Ascending aorta (tissue), 2 donors: ENCODE measurements around the gene BYSL. TPM values are rescaled to one million over a fixed set of nuclear protein-coding genes. Genes with fewer than 3 reads are reported as not detected.
A peak's percentile ranks its signal among the peaks of the same experiment; 100 is the strongest.

Source experiments
- DNase-seq, 2 donors: peaks; one replicate each; pipeline ENCODE4 v3.0.0-alpha.2; 2019; ENCODE audit warnings: low spot score in 2 of 2
- H3K27ac ChIP-seq, 2 donors: fragments of 200-600 bp; sonication (generic); one replicate each; pipeline ENCODE4 v1.5.1; 2016 to 2017; ENCODE audit warnings: mild to moderate bottlenecking in 1 of 2
- H3K27me3 ChIP-seq: fragments of 200-600 bp; sonication (generic); one replicate; pipeline ENCODE4 v1.5.1; 2017
- H3K36me3 ChIP-seq, 2 donors: fragments of 200-600 bp; sonication (generic); one replicate each; pipeline ENCODE4 v1.5.1; 2016
- H3K4me1 ChIP-seq, 2 donors: fragments of 200-600 bp; sonication (generic); one replicate each; pipeline ENCODE4 v1.5.1; 2016 to 2017; ENCODE audit warnings: mild to moderate bottlenecking in 1 of 2
- H3K4me3 ChIP-seq, 2 donors: fragments of 200-600 bp; sonication (generic); one replicate each; pipeline ENCODE4 v1.5.1; 2016 to 2017; ENCODE audit warnings: mild to moderate bottlenecking in 1 of 2
- H3K9me3 ChIP-seq, 2 donors: fragments of 200-600 bp; sonication (generic); one replicate each; pipeline ENCODE4 v1.5.1; 2016
- CTCF ChIP-seq, 3 experiments: fragments of 200-600 bp in 2 of 3; fragments of 450-650 bp in 1 of 3; sonication (generic) in 2 of 3; IDR thresholded peaks; one replicate each; pipeline ENCODE4 v1.5.1; 2016 to 2019; ENCODE audit warnings: antibody characterized with exemption in 3 of 3, mild to moderate bottlenecking in 1 of 3, moderate library complexity in 1 of 3
- intact Hi-C: fragments of 100-400 bp; cut with DNase I; formaldehyde crosslinking; loops from one replicate; pipeline ENCODE4 v1.15.1; 2023
- total RNA-seq: library from RNA; depleted of rRNA; stranded (reverse); fragments of >200 nt; gene quantifications from one replicate; pipeline ENCODE4 v1.1.0, GENCODE V29; 2016

BYSL gene
- total RNA-seq, 1 donor from 2014 or later: 1.6 TPM

- Histone ChIP-seq H3K27me3 (no peaks in the 10 kb centered on the region), H3K4me3 (peak overlapping the region; percentile 92 to 97), H3K4me1 (peaks cover 8 to 19% of the 10 kb centered on the region in 2 donors), H3K27ac (peak overlapping the region; percentile 98 to 99), H3K9me3 (no peaks in the 10 kb centered on the region), H3K36me3 (peaks cover 0 to 1% of the 10 kb centered on the region in 2 donors)
- intact Hi-C loops: loop anchor here (1.0 to 10.0 kb wide), 6 partner anchors 20 to 1593 kb away; partner anchors contain the start of genes CCND3, LRRC73, MRPS10 and POLR1C
- DNase-seq: no peak
- no peak for TF ChIP-seq CTCF (IDR thresholded peaks at IDR 0.05)
Measured at GRCh38 chr6:41921712-41921998, 356 bp downstream of the BYSL start.

GRCh38 chr6:41922154-41922553 lies 855 bp downstream of the BYSL start:
- H3K4me1 ChIP-seq: peaks cover 8 to 19% of the 10 kb centered on the region in 2 donors
- intact Hi-C loops: loop anchor here (10.0 kb wide), 1 partner anchor 1593 kb away; the partner anchor contains the start of genes LRRC73, POLR1C and YIPF3

GRCh38 chr6:41927253-41927652 lies 6.0 kb downstream of the BYSL start:
- DNase-seq: no peak
- H3K4me3 ChIP-seq: no peak overlapping the region
- H3K4me1 ChIP-seq: peaks cover 0 to 4% of the 10 kb centered on the region in 2 donors
- peaks cover 47 to 53% of the 10 kb centered on the region in 2 donors for H3K36me3 ChIP-seq
- no peaks in the 10 kb centered on the region for H3K9me3 ChIP-seq
- intact Hi-C loops: loop anchor here (10.0 kb wide), 1 partner anchor 1588 kb away; the partner anchor contains the start of genes LRRC73, POLR1C and YIPF3
- H3K27me3 ChIP-seq: no peaks in the 10 kb centered on the region
- TF ChIP-seq CTCF (IDR thresholded peaks at IDR 0.05): no peak
- no peak overlapping the region for H3K27ac ChIP-seq

More at GRCh38 chr6:41922154-41922553, 855 bp downstream of the BYSL start:
- no peak for DNase-seq
- Histone ChIP-seq H3K9me3 (no peaks in the 10 kb centered on the region), H3K27me3 (no peaks in the 10 kb centered on the region), H3K27ac (no peak overlapping the region), H3K36me3 (peaks cover 2 to 3% of the 10 kb centered on the region in 2 donors), H3K4me3 (peak overlapping the region; percentile 92 to 97)
- TF ChIP-seq CTCF (IDR thresholded peaks at IDR 0.05): no peak

- Histone ChIP-seq H3K36me3 (peaks cover 67 to 75% of the 10 kb centered on the region in 2 donors), H3K27me3 (no peaks in the 10 kb centered on the region), H3K27ac (no peak overlapping the region), H3K4me3 (no peak overlapping the region), H3K9me3 (no peaks in the 10 kb centered on the region), H3K4me1 (no peaks in the 10 kb centered on the region)
- TF ChIP-seq CTCF (IDR thresholded peaks at IDR 0.05): no peak
- intact Hi-C loops: loop anchor here (10.0 kb wide), 1 partner anchor 1585 kb away; the partner anchor contains the start of genes LRRC73, POLR1C and YIPF3
- DNase-seq: no peak
Measured at GRCh38 chr6:41929924-41930323, 8.6 kb downstream of the BYSL start.

GRCh38 chr6:41931792-41932191 lies 10.5 kb downstream of the BYSL start:
- Histone ChIP-seq H3K4me3 (no peak overlapping the region), H3K36me3 (peaks cover 81 to 91% of the 10 kb centered on the region in 2 donors), H3K27ac (no peak overlapping the region), H3K27me3 (no peaks in the 10 kb centered on the region), H3K9me3 (no peaks in the 10 kb centered on the region), H3K4me1 (no peaks in the 10 kb centered on the region)
- intact Hi-C loops: no loop called here
- no peak for TF ChIP-seq CTCF (IDR thresholded peaks at IDR 0.05)
- DNase-seq: no peak

GRCh38 chr6:41932378-41932777 lies 11.1 kb downstream of the BYSL start:
- no peak for TF ChIP-seq CTCF (IDR thresholded peaks at IDR 0.05)
- Histone ChIP-seq H3K4me3 (no peak overlapping the region), H3K4me1 (no peaks in the 10 kb centered on the region), H3K36me3 (peaks cover 76 to 90% of the 10 kb centered on the region in 2 donors), H3K9me3 (no peaks in the 10 kb centered on the region), H3K27ac (no peak overlapping the region), H3K27me3 (no peaks in the 10 kb centered on the region)
- intact Hi-C loops: no loop called here
- DNase-seq: no peak
